NCI-H510A treated with DMSO at 0.1 percent for 48 hours (cell line): Measurements from ENCODE around the gene UBIAD1.
"Not testable (repeated sequence)": the region's sequence is repeated elsewhere in the genome, so short reads cannot be mapped to it uniquely, and the experiment has no call there.

Experiments used
- DNase-seq: peaks from one replicate; lab custom pipeline; 2025; lab: John Stamatoyannopoulos, UW

The UBIAD1 gene, protein sequence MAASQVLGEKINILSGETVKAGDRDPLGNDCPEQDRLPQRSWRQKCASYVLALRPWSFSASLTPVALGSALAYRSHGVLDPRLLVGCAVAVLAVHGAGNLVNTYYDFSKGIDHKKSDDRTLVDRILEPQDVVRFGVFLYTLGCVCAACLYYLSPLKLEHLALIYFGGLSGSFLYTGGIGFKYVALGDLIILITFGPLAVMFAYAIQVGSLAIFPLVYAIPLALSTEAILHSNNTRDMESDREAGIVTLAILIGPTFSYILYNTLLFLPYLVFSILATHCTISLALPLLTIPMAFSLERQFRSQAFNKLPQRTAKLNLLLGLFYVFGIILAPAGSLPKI

DNA sequence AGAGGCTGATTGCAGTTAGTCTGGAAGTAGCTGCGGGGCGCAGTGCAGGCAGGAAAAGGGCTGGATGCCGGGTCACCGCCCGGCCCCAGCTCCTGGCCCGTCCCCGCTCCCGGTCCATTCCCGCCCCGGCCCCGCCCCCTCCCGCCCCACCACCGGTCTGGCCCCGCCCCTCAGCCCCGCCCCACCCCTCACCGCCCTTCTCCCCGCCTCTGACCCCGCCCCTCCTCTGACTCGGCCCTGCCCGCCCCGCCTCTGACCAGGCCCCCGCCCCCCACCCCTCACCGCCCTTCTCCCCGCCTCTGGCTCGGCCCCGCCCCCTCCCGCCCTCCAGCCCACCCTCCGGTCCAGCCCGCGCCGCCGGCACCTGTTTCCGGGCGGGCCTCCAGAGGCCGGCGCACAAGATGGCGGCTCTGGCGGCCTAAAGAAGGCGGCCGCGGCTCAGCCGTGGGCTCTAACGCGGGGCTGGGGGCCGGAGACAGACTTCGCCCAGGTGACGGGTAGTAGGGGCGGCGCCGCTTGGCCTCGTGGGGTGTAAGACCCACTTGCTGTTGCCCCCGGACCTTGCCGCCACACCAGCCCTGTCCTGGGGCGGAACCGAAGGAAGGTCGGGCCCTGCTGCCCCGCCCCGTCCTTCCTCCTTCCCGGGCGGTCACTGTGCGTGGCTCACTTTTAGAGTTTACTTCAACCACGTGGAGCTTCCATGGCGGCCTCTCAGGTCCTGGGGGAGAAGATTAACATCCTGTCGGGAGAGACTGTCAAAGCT is at the start of gene UBIAD1:
UBIAD1 (plus strand) TSS at position 367 of the 763 bp plus-strand sequence; CDS start at position 701, 334 bp downstream.
- DNase-seq, result peak; percentile 97

DNA sequence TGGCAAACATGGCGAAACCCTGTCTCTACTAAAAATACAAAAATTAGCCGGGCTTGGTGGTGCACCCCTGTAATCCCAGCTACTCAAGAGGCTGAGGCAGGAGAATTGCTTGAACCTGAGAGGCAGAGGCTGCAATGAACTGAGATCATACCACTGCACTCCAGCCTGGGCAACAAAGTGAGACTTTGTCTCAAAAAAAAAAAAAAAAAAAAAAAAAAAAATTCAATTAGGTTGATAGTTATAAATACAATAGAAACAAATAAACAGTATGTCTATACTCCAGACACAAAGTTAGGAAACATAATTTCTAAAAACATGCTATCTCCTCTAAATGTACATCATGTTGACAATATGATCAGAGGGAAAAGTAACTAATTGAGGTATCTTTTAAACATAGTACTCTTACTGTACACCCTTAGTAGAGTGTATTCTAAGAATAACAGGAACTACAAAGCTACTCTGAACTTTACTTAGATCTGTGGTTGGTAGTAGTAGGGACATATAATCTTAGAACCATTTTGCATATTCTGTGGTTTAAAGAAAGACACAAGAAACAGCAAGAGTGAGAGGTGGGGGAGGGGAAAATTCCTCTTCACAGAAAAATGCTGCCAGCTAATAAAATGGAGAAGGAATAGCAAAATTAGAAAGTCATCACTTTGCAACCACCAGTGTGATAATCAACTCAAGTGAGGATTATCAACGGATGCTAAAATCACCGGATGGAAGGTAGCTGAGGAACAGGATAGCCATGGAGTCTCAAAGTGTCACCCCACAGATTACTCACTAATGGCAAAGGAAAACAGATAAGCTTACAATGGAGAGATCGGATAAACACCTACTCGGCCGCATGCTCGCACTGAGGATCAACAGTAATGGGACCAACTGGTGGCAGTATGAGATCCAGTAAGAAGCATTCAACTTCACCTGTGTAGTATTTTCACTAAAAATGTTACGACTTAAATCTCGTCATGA is 45.6 kb upstream of the UBIAD1 start:
- DNase-seq, result no peak

DNA sequence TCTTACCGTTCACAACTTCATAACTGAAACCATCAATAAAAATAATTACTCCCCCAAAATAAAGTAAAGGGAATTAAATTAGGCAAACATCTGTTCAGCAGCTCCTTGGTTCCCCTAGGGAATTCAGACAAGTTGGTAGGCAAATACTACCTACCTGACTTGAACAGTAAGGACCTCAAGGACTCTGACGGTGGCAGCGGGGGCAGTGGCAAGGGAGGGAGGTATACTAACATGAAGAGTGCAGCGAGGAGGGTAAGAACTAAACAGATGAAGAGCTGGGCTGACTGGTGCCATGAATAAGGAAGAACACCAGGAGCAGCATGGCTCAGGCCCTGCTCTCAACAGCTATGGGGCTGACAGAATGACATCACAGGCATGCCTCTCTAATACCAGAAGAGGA is 43.8 kb upstream of the UBIAD1 start:
- DNase-seq, result no peak

DNA sequence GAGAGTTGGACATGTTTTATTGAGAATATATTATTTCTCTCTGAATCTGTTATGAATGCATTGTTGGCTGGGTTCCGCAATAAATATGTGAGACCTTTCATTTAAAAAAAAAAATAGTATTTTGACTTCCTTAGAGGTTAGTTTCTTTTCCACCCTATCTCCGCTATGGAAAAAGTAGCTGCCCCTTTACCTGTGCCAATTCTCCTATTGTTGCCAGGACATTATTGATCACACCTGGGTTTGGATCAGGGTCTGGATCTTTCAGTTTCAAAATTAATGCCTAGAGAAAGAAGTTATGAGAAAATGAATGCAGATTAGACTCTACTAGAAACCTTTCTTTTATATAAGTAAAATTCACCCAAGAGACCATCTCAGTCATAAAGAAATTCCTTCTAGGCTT is 39.8 kb upstream of the UBIAD1 start:
- no peak for DNase-seq

DNA sequence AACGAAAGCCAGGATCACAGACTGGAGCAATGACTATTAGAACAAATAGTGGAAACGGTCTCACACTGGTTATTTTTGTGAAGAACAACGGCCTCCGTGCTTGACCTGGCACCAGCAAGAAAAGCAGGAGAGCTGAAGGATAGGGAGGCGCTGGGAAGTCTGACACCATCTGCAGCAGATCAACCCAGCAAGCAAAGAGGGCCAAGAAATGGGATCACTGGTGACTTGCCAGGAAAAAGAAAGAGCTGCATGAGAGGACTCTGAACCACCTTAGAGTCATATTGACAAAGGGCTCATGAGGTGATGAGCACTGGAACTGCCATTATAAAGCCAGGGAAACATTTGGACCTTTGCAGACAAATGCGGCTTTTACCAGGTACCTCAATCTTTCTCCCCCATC is 35.6 kb upstream of the UBIAD1 start:
- DNase-seq, result no peak

DNA sequence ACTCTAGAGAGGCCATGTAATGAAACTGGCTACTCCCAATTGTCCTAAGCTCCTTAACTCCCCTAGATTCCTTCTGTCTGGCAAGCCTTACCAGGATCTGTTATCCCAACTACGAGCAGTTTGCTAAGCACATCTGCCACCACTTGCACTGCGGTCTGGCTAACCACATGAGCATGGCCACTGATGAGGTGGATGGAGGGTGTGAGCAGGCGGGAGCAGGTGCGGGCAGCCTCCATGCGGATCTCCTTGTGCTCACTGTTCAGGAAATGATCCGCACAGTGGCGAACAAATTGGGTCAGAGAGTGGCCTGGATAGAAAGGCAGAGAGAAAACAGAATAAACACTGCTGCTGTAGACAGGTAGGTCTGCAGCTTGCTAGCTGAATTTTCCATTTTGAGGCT is 34.7 kb upstream of the UBIAD1 start:
- DNase-seq, result no peak

DNA sequence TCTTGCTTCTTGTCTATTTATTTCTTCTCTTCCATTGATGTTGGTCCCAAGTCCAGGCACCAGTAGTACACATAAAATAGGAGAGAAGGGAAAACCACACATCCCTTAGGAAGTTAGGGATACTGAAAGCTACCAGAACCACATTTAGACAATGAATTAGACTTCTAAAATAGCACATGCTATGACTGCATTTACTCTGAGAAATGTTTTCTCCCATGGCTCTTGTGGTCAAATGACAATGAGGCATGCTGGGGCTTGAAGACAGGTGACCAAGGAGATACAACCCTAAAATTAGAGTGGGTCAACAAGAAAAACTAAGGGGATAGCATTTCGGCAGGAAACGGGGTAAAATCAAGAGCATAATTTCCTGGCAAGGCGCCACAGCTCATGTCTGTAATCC is 27.8 kb upstream of the UBIAD1 start:
- no peak for DNase-seq

DNA sequence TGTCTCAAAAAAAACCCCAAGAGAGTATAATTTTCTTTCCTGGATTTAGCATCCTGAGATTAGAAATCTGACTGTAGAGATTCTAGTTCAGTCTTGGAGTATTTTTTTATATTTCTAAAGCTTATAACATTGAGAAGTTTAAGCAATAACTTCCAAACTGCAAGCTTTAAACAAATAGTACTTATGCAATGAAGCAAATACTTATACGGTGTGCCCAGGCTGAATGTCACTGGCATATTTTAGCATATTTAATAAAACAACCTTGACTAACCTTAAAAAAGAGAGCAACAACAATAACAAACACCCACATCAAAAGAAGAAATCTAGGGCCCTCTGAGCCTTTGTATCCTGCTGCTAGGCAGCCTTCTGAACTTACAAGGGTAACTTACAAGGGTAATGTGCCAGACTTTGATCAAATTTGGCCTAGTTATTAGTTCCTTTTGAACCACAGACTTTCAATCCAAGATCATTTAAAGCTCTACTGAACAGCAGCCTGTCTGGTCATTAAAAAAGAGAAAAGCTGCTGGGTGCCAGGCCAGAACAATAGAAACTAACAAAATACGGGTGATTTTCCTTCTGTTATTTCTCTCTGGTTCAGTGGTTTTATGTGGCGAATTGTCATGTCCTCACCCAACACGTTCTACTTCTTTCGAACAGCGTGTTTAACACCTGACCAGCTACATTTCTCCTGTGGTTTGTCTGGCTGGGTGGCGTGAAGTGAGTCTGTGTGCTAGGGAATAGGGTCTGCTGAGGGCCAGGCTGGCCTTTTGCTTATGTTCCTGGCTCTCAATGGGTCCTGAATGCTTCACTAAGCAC is 26.9 kb upstream of the UBIAD1 start:
- no peak for DNase-seq

DNA sequence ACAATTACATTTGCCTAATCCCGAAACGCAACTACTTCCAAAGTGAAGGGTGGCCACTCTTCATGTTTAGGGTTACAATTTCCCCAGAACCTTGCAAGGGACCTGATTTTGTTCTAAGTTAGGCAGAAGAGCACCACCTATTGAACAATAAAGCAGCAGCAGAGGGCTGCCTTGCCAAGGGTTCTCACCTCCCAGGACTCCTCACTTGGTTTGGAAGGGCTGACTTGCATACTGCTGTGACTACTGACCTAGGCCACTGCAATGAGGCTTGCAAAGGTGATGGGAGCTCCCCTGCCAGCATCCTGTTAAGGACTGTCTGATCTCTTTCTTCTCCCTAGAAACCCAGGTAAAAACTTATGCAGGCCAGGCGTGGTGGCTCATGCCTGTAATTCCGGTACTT is 24.8 kb upstream of the UBIAD1 start:
- DNase-seq, result no peak

DNA sequence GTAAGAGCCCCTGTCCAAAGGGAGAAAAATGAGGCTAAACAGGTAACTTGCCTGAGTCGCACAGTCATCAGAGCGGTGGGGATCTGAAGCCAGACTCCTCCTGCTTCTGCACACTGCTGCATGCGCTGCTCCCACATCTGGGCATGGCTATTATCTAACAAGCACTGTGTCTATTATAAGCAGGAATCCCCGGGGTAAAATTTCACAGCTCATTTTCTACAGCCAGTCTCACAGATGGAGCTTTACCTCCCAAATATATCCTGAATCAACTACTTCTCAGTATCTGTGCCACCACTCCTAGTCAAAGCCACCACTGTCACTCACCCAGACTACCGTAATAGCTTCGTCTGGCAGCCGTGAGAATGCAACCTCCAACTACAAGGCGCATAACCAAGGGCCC is 20.5 kb upstream of the UBIAD1 start:
- DNase-seq, result no peak

DNA sequence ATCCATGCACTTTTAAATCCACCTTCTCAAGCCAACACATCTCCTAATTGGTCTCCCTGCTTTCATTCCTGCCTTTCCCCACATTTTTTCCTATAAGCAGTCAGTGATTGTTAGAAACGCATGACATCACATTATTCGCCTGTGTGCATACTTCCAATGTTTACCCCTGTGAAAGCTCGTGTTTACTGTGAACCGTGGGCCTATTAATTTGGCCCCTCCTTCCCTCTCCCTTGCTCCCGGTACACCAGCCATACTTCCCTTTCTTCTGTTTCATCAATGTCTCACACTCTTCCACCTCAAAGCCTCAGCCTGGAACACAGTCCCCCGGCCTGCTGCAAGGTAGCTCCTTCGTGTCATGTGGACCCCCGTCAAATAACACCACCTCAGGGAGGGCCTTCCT is 19.8 kb upstream of the UBIAD1 start:
- DNase-seq, result no peak

DNA sequence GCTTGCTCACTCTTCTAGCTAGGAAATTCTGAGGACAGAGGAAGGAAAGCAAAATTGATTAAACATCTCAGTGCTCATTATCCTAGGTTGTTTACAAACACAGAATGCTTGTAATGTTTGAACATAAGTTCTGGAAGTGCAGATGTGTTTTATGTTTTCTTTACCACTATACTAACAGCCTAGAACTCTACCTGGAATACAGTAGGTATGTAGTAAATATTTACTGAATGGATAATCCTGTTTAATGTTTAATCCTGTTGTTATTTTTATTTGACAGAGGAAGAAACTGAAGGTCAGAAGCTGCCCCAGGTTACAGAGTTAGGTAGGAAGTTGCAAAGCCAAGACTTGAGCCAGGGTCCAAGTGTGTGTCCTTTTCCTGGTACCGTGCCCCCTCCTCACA is 16.7 kb upstream of the UBIAD1 start:
- no peak for DNase-seq

DNA sequence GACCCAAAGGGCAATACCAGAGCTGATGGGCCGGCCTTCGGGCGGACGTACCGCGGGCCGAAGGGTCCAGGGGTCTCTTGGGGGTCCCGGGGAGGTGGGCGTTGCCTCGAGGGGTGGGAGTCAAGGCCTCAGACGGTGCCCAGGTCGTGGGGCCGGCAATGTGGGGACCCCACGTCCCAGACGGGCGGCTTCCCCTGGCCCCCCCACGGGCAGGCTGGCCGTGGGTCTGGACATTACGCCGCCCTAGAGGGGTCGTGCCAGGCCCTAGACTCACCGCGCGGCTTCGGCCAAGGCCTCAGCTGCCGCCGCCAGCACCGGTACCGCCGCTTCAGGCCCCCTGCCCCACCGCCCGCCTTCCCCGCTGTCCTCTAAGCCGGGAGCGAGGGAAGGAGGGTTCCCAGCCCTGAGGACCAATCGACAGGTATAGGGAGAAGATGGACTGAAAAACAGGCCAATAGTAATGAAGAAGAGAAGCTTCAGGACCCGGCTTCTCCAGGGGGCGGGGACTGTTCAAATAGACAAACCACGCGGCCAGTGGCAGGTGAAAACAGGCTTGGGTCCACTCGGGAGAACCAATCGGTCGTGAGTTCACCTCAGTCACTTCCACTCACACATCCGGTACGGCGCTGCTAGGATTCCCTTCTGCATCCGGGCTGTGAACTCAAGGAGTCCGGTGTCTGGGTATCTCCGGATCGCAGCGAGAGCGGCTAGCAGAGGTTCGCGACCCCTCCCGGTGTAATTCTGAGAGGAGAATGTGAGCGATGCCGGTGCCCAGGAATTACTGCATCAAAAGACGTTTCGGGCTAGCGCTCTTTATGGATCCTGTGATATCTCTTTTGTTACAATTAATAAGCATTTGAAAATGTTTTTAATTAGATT is 10.6 kb upstream of the UBIAD1 start, which contains the start of gene MTOR:
MTOR (minus strand) TSS at position 381 of the 879 bp plus-strand sequence. CDS start 3,142 bp downstream, outside the sequence.
- peak; percentile 100 for DNase-seq

DNA sequence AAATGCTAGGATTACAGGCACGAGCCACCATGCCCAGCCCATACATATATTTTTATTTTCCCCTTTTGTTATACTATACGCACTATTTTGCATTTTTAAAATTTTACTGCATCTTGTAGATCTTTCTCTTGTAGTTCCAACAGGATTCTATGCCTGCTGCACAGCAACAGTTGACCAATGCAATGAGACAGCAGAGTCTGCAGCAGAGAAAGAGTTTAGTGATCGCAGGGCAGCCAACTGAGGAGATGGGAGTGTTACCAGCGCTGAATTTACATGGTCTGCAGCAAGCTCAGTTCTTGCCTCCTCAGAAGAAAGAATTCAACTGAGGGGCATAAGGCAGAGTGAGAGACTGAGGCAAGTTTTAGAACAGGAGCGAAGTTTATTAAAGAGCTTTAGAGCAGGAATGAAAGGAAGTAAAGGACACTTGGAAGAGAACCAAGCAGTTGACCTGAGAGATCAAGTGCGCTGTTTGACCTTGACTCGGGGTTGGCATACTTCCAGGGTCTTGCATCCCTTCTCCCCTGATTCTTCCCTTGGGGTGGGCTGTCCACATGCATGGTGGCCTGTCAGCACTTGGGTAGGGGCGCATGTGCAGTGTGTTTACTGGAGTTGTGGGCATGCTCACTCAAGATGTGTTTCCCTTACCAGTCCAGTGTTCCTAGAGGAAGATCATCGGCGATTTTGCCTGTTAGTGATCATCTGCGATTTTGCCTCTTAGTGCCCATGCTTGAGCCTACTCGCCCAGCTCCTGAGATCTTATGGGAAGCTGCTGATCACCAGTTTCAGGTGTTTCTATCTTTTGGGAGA is 6.5 kb upstream of the UBIAD1 start:
- no peak for DNase-seq

DNA sequence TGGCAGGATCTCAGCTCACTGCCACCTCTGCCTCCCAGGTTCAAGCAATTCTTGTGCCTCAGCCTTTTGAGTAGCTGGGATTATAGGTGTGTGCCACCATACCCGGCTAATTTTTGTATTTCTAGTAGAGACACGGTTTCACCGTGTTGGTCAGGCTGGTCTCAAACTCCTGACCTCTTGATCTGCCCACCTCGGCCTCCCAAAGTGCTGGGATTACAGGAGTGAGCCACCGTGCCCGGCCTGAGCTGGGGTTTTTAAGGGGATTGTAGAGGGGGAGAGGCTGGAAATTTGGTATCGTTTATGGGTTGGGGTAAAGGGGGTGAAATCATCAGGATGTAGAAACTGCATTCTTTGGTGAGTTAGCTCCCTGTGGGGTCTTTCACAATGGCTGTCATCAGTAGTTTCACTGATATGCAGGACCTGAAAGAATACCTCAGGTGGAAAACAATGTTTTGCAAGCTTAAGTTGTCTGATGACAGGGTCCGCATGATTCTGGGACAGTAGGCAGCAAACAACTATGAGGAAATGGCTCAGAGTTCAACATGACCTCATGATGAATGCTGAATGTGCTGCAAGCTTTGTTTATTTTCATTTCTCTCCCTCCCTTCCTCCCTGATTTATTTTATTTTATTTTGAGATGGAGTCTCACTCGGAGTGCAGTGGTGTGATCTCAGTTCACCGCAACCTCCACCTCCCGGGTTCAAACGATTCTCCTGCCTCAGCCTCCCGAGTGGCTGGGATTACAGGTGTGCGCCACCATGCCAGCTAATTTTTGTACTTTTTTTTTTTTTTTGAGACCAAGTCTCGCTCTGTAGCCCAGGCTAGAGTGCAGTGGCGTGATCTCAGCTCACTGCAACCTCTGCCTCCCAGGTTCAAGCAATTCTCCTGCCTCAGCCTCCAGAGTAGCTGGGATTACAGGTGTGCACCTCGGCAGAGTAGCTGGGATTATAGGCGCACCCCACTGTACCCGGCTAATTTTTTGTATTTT is 5.4 kb upstream of the UBIAD1 start:
- not testable (repeated sequence) for DNase-seq

DNA sequence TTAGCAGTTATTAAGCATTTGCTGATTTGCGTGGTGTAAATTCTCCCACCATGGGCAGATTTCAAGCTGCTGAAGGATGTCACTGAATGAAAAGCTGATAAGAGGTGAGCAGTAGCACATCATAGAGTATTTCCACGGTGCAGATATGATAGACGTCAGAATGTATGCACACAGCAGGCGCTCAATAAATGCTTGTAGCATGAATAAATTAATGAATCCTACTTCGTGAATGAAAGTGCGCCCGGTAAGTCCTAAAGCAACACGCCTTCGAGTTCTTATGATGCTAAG is 510 bp upstream of the UBIAD1 start:
- no peak for DNase-seq

DNA sequence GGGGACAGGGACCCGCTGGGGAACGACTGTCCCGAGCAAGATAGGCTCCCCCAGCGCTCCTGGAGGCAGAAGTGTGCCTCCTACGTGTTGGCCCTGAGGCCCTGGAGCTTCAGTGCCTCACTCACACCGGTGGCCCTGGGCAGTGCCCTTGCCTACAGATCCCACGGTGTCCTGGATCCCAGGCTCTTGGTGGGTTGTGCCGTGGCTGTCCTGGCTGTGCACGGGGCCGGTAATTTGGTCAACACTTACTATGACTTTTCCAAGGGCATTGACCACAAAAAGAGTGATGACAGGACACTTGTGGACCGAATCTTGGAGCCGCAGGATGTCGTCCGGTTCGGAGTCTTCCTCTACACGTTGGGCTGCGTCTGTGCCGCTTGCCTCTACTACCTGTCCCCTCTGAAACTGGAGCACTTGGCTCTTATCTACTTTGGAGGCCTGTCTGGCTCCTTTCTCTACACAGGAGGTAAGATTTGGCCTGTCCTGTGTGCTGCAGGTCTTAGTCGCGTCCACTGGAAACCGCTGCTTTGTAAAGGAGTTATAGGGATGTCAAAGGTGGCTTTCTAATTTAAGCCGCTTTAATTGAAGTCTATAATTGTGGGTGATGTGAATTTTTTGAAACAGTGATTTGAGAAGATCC is 717 bp downstream of the UBIAD1 start:
- peak; percentile 88 for DNase-seq

DNA sequence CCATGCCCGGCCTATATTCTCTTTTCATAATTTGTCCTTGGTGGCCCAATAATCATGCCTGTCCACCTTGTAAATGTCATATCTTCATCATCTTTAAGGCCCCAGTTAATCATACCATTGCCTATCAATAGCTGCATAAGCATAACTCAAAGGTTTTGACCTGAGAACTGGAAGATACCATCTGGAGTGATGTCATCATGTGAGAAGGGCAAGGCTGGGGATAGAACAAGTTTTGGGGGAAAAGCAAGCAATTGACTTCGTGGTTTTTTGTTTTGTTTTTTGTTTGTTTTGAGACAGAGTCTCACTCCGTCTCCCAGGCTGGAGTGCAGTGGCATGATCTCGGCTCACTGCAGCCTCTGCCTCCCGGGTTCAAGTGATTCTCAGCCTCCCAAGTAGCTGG is 6.2 kb downstream of the UBIAD1 start:
- DNase-seq, result no peak
